Caco-2 (cell line): ENCODE measurements around the gene CACNA1I. TPM values are rescaled to one million over a fixed set of nuclear protein-coding genes. Genes with fewer than 3 reads are reported as not detected.

Experiments used
- BruUV-seq: library from RNA; stranded (reverse); fragments of 400-500 nt; replicated peaks from 2 replicates; lab custom pipeline; 2021; lab: Mats Ljungman, UMichigan
- CTCF ChIA-PET: fragments of 300-600 bp; sonication (Branson Sonifier 250); formaldehyde crosslinking; loops from one replicate; lab custom pipeline; 2022; ENCODE audit warnings: antibody characterized with exemption; lab: Charles Lee
- POLR2A ChIA-PET: fragments of 300-600 bp; sonication (Branson Sonifier 250); formaldehyde crosslinking; loops from one replicate; lab custom pipeline; 2022; ENCODE audit warnings: antibody characterized with exemption; lab: Charles Lee
- DNase-seq, 2 experiments: peaks; one replicate each; pipeline versions ENCODE4 v3.0.0 to v3.0.0-alpha.2; 2020 to 2022
- H3K27me3 ChIP-seq: replicated peaks from 2 replicates; pipeline ENCODE4 v1.6.0; 2011; ENCODE audit warnings: low read length; ENCODE audit not compliant: control insufficient read depth, insufficient read depth
- H3K36me3 ChIP-seq: 2 replicates; pipeline ENCODE4 v1.5.1; 2011; ENCODE audit warnings: low read length; ENCODE audit not compliant: control insufficient read depth, insufficient read depth
- H3K4me1 ChIP-seq: fragments of 250-450 bp; sonication (Bioruptor Pico); 2 replicates; pipeline ENCODE4 v1.5.1; 2020; ENCODE audit warnings: mild to moderate bottlenecking
- H3K4me3 ChIP-seq: 2 replicates; pipeline ENCODE4 v1.5.1; 2011; ENCODE audit warnings: low read depth, mild to moderate bottlenecking, control low read depth, low read length
- H3K9me3 ChIP-seq: fragments of 250-450 bp; sonication (Bioruptor Pico); 2 replicates; pipeline ENCODE4 v1.5.1; 2020; ENCODE audit warnings: mild to moderate bottlenecking, moderate library complexity
- H3K27ac Mint-ChIP-seq: one replicate; pipeline ENCODE4 v1.8.0; 2022; ENCODE audit warnings: mixed read lengths; ENCODE audit not compliant: unreplicated experiment
- H3K27me3 Mint-ChIP-seq: one replicate; pipeline ENCODE4 v1.8.0; 2022; ENCODE audit warnings: mixed read lengths; ENCODE audit not compliant: insufficient read depth, unreplicated experiment
- H3K36me3 Mint-ChIP-seq: one replicate; pipeline ENCODE4 v1.8.0; 2022; ENCODE audit warnings: mild to moderate bottlenecking, mixed read lengths; ENCODE audit not compliant: insufficient read depth, unreplicated experiment
- H3K4me1 Mint-ChIP-seq: one replicate; pipeline ENCODE4 v1.8.0; 2022; ENCODE audit warnings: low read depth, mixed read lengths; ENCODE audit not compliant: unreplicated experiment
- H3K4me3 Mint-ChIP-seq: one replicate; pipeline ENCODE4 v1.8.0; 2022; ENCODE audit warnings: mild to moderate bottlenecking, moderate library complexity, mixed read lengths; ENCODE audit not compliant: unreplicated experiment
- H3K9me3 Mint-ChIP-seq: one replicate; pipeline ENCODE4 v1.8.0; 2022; ENCODE audit warnings: mixed read lengths; ENCODE audit not compliant: unreplicated experiment
- CTCF ChIP-seq, 2 experiments: fragments of 200-600 bp in 1 of 2; IDR thresholded peaks; 1 replicate in 1 of 2; 2 replicates in 1 of 2; pipeline versions ENCODE4 v1.5.1 to v1.8.0; 2011 to 2022; ENCODE audit warnings: antibody characterized with exemption in 1 of 2, control low read depth in 1 of 2, inconsistent platforms in 1 of 2, low read depth in 1 of 2, low read length in 1 of 2, mild to moderate bottlenecking in 1 of 2, moderate library complexity in 1 of 2; ENCODE audit not compliant: insufficient read depth in 1 of 2, severe bottlenecking in 1 of 2, unreplicated experiment in 1 of 2
- intact Hi-C: fragments of 100-400 bp; cut with micrococcal nuclease; formaldehyde crosslinking; loops from one replicate; pipeline ENCODE4 v1.10.0; 2022; ENCODE audit not compliant: unreplicated experiment
- total RNA-seq: library from RNA; stranded (reverse); gene quantifications from 2 replicates; pipeline ENCODE4 v1.2.3, GENCODE V29; 2022

CACNA1I gene
- total RNA-seq, 1 experiment from 2014 or later: not detected

GRCh38 chr22:39616051-39616450 lies 45.5 kb downstream of the CACNA1I start:
- intact Hi-C loops: no loop called here
- Mint-ChIP-seq H3K36me3 (no peaks in the 10 kb centered on the region), H3K27ac (no peak overlapping the region), H3K4me3 (no peak overlapping the region), H3K27me3 (peaks cover 10% of the 10 kb centered on the region), H3K4me1 (no peaks in the 10 kb centered on the region), H3K9me3 (no peaks in the 10 kb centered on the region)
- CTCF ChIA-PET: no interaction called here
- POLR2A ChIA-PET: interaction anchor here (0.6 kb wide), 1 partner anchor 162 kb away, joined by 5 read pairs; no protein-coding TSS in a partner anchor
- H3K4me3 ChIP-seq: no peak overlapping the region
- no peaks in the 10 kb centered on the region for H3K36me3 ChIP-seq
- DNase-seq: no peak
- no peak for TF ChIP-seq CTCF (IDR thresholded peaks at IDR 0.05; ENCODE audit: insufficient read depth in 1 of 2, low read depth in 1 of 2, low read length in 1 of 2, severe bottlenecking in 1 of 2, unreplicated experiment in 1 of 2)
- no peaks in the 10 kb centered on the region; the same call in 1 of the 2 replicates for H3K27me3 ChIP-seq
- no peaks in the 10 kb centered on the region for H3K9me3 ChIP-seq
- no TSS peak for BruUV-seq
- H3K4me1 ChIP-seq: no peaks in the 10 kb centered on the region

- ChIA-PET CTCF (no interaction called here), POLR2A (interaction anchor here (0.6 kb wide), 1 partner anchor 162 kb away, joined by 5 read pairs; no protein-coding TSS in a partner anchor)
- Histone ChIP-seq H3K4me3 (no peak overlapping the region), H3K36me3 (no peaks in the 10 kb centered on the region), H3K27me3 (no peaks in the 10 kb centered on the region; the same call in 1 of the 2 replicates), H3K9me3 (no peaks in the 10 kb centered on the region), H3K4me1 (no peaks in the 10 kb centered on the region)
- Mint-ChIP-seq H3K4me1 (no peaks in the 10 kb centered on the region), H3K4me3 (no peak overlapping the region), H3K27ac (no peak overlapping the region), H3K9me3 (no peaks in the 10 kb centered on the region), H3K36me3 (no peaks in the 10 kb centered on the region), H3K27me3 (peaks cover 10% of the 10 kb centered on the region)
- DNase-seq: no peak
- TF ChIP-seq CTCF (IDR thresholded peaks at IDR 0.05; ENCODE audit: insufficient read depth in 1 of 2, low read depth in 1 of 2, low read length in 1 of 2, severe bottlenecking in 1 of 2, unreplicated experiment in 1 of 2): no peak
- BruUV-seq: no TSS peak
- intact Hi-C loops: no loop called here
Observed at GRCh38 chr22:39616781-39617180, 46.2 kb downstream of the CACNA1I start.

- Mint-ChIP-seq H3K4me3 (no peak overlapping the region), H3K9me3 (no peaks in the 10 kb centered on the region), H3K36me3 (no peaks in the 10 kb centered on the region), H3K27me3 (peaks cover 10% of the 10 kb centered on the region), H3K4me1 (no peaks in the 10 kb centered on the region), H3K27ac (no peak overlapping the region)
- intact Hi-C loops: no loop called here
- no peak for TF ChIP-seq CTCF (IDR thresholded peaks at IDR 0.05; ENCODE audit: insufficient read depth in 1 of 2, low read depth in 1 of 2, low read length in 1 of 2, severe bottlenecking in 1 of 2, unreplicated experiment in 1 of 2)
- POLR2A ChIA-PET: no interaction called here
- Histone ChIP-seq H3K4me1 (no peaks in the 10 kb centered on the region), H3K4me3 (no peak overlapping the region), H3K9me3 (no peaks in the 10 kb centered on the region), H3K27me3 (no peaks in the 10 kb centered on the region; the same call in 1 of the 2 replicates), H3K36me3 (no peaks in the 10 kb centered on the region)
- no peak for DNase-seq
- BruUV-seq: no TSS peak
- CTCF ChIA-PET: no interaction called here
Observed at GRCh38 chr22:39617342-39617741, 46.8 kb downstream of the CACNA1I start.
